Lung (tissue), 12 donors: ENCODE measurements around the gene PTPN3. TPM values are rescaled to one million over a fixed set of nuclear protein-coding genes. Genes with fewer than 3 reads are reported as not detected.

Experiments used
- ATAC-seq: fragments of 200-7000 bp; cut with Tn5 transposase; one replicate; pipeline ENCODE4 v1.9.1; 2020; ENCODE audit warnings: moderate number of reproducible peaks; ENCODE audit not compliant: insufficient read depth, low FRiP score
- DNase-seq, 3 donors: peaks; one replicate each; pipeline ENCODE4 v3.0.0-alpha.2; 2013 to 2017
- H3K27ac ChIP-seq, 2 donors: one replicate each; pipeline ENCODE4 v1.5.1; 2013; ENCODE audit warnings: mild to moderate bottlenecking in 2 of 2, moderate library complexity in 2 of 2, control low read depth in 1 of 2, inconsistent platforms in 1 of 2, low read depth in 1 of 2, low read length in 1 of 2
- H3K27me3 ChIP-seq, 3 donors: one replicate each; pipeline ENCODE4 v1.5.1; 2013; ENCODE audit warnings: low read length in 2 of 3; ENCODE audit not compliant: control insufficient read depth in 3 of 3, insufficient read depth in 3 of 3
- H3K36me3 ChIP-seq, 4 donors: one replicate each; pipeline ENCODE4 v1.5.1; 2013; ENCODE audit warnings: low read length in 4 of 4, mild to moderate bottlenecking in 1 of 4, moderate library complexity in 1 of 4; ENCODE audit not compliant: control insufficient read depth in 4 of 4, insufficient read depth in 4 of 4
- H3K4me1 ChIP-seq, 5 donors: one replicate each; pipeline ENCODE4 v1.5.1; 2013; ENCODE audit warnings: low read length in 5 of 5, mild to moderate bottlenecking in 2 of 5, moderate library complexity in 1 of 5; ENCODE audit not compliant: control insufficient read depth in 5 of 5, insufficient read depth in 5 of 5
- H3K4me3 ChIP-seq: one replicate; pipeline ENCODE4 v1.5.1; 2013; ENCODE audit warnings: mild to moderate bottlenecking, control low read depth, moderate library complexity
- H3K9ac ChIP-seq, 2 donors: one replicate each; pipeline ENCODE4 v1.5.1; 2013; ENCODE audit warnings: low read length in 2 of 2, control low read depth in 1 of 2; ENCODE audit not compliant: insufficient read depth in 1 of 2
- H3K9me3 ChIP-seq, 4 donors: one replicate each; pipeline ENCODE4 v1.5.1; 2013; ENCODE audit warnings: low read length in 3 of 4, mild to moderate bottlenecking in 1 of 4, moderate library complexity in 1 of 4; ENCODE audit not compliant: control insufficient read depth in 4 of 4, insufficient read depth in 3 of 4
- CTCF ChIP-seq: IDR thresholded peaks from 2 replicates; pipeline ENCODE4 v1.5.1; 2012; ENCODE audit warnings: mild to moderate bottlenecking; ENCODE audit errors: control extremely low read depth, extremely low read depth
- WGBS, 2 donors: extraction: QIAGEN DNeasy Blood & Tissue Kit; methylation state at CpG; one replicate each; pipeline ENCODE4 v1.1.7; 2013; 5-methylcytosine and 5-hydroxymethylcytosine counted together
- polyA plus RNA-seq, 2 donors: library from polyadenylated mRNA; stranded (reverse); fragments of 200-250 nt; gene quantifications; one replicate each; pipeline ENCODE4 v1.2.1, GENCODE V29; 2013
- total RNA-seq, 2 donors: library from RNA; depleted of rRNA in 1 of 2; stranded (reverse); fragments of >200 nt in 1 of 2; gene quantifications; one replicate each; pipeline ENCODE4 v1.2.1, GENCODE V29; 2014 to 2021
- donor health status: control.
- donor health status: control.
- donor health status: Bipolar disorder and iron deficiency.
- donor health status: healthy.
- donor health status: DM: yes; HTN: yes; CAD: no.

The PTPN3 gene
- total and polyA plus RNA-seq, 4 donors, result 5.7 to 16.9 (median 11.2) TPM

- H3K36me3 ChIP-seq, result no peaks in the 10 kb centered on the region
- peak overlapping the region in 1 of 2 donors; percentile 57 for H3K27ac ChIP-seq
- 6 to 10% methylated on average over 41 to 82 of the region's 82 CpGs for WGBS, 2 donors
- H3K9me3 ChIP-seq, result no peaks in the 10 kb centered on the region
- ATAC-seq (no peak), DNase-seq (peak in 2 of 3 donors; percentile 35 to 38)
- no peak for TF ChIP-seq CTCF
- H3K4me3 ChIP-seq, result peak overlapping the region; percentile 36
- H3K27me3 ChIP-seq, result peaks cover 0 to 35% (median 30%) of the 10 kb centered on the region in 3 donors
- H3K9ac ChIP-seq, result no peak overlapping the region
- peaks cover 0 to 26% (median 7%) of the 10 kb centered on the region in 5 donors for H3K4me1 ChIP-seq
Measured at GRCh38 chr9:109497226-109498153, 617 bp downstream of the PTPN3 start.

GRCh38 chr9:109496841-109497225 is 1.3 kb downstream of the PTPN3 start:
- Histone ChIP-seq H3K4me1 (peaks cover 0 to 29% (median 7%) of the 10 kb centered on the region in 5 donors), H3K27me3 (peaks cover 0 to 32% (median 26%) of the 10 kb centered on the region in 3 donors), H3K9me3 (no peaks in the 10 kb centered on the region), H3K27ac (no peak overlapping the region), H3K4me3 (no peak overlapping the region), H3K9ac (no peak overlapping the region), H3K36me3 (no peaks in the 10 kb centered on the region)
- no peak for ATAC-seq
- 73 to 81% methylated on average over 4 of the region's 4 CpGs for WGBS, 2 donors
- TF ChIP-seq CTCF, result no peak
- DNase-seq, result peak in 2 of 3 donors; percentile 58 to 72

- ATAC-seq, result no peak
Measured at GRCh38 chr9:109496218-109496617, 1.9 kb downstream of the PTPN3 start.

More at GRCh38 chr9:109496218-109496617, 1.9 kb downstream of the PTPN3 start:
- H3K27ac ChIP-seq, result no peak overlapping the region
- no peaks in the 10 kb centered on the region for H3K9me3 ChIP-seq
- H3K4me1 ChIP-seq, result peaks cover 0 to 29% (median 7%) of the 10 kb centered on the region in 5 donors
- no peak overlapping the region for H3K4me3 ChIP-seq
- peaks cover 0 to 26% (median 21%) of the 10 kb centered on the region in 3 donors for H3K27me3 ChIP-seq
- H3K36me3 ChIP-seq, result no peaks in the 10 kb centered on the region
- H3K9ac ChIP-seq, result no peak overlapping the region
- no peak for DNase-seq
- no peak for TF ChIP-seq CTCF
- 95 to 96% methylated on average over 3 of the region's 3 CpGs for WGBS, 2 donors
